HG03558 (cell line): ENCODE measurements around the gene OGFOD3.

Source experiments
- ATAC-seq: cut with Tn5 transposase; IDR thresholded peaks from one replicate; pipeline ENCODE4 v1.9.1; 2021; ENCODE audit warnings: moderate number of reproducible peaks; ENCODE audit not compliant: unreplicated experiment; ENCODE audit errors: extremely low read depth

The OGFOD3 gene

GRCh38 chr17:82344175-82344907 is 74.0 kb downstream of the OGFOD3 start:
- ATAC-seq = no peak

- ATAC-seq = no peak
Measured at GRCh38 chr17:82343560-82343959, 74.8 kb downstream of the OGFOD3 start.

DNA sequence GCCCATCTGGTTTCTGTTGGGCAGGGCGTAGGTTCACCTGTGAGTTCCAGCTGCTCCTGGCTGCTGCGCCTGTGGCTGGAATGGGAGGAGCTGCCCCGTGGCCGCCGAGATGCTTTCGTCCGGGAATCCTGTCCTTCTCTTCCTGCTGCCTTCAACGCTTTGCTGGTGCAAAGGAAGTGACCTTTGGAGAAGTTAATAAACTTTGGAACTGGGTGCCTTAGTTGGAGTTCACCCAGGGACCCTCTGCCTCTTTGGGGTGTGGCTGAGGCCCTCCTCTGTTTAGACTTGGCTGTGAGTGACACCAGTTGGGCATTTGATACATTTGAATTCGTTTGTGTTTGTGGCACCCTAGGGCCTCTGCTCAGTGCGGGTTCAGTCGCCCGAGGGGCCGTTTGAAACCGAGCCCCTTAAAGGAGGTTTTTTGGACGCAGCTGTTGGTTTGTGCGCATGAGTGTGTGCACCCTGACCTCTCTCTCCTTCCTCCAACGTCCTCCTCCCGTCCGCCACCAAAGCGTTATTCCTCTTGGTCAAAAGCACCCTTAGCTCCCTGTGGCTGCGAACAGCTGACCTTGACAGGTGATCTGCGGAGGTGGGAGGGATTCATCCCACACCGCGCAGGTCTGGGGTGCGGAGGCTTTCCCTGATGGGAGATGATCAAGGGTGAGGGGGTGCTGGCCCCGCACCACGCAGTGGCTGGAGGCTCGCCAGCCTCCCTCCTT is 75.9 kb downstream of the OGFOD3 start:
- no peak for ATAC-seq

- ATAC-seq = no peak
Measured at GRCh38 chr17:82339634-82340580, 78.5 kb downstream of the OGFOD3 start.
